GM12892 (cell line): ENCODE measurements around the gene TSPEAR.
"Not testable (repeated sequence)": the region's sequence is repeated elsewhere in the genome, so short reads cannot be mapped to it uniquely, and the experiment has no call there.

Experiments
- DNase-seq: peaks from one replicate; pipeline ENCODE4 v3.0.0; 2011; ENCODE audit not compliant: insufficient read length
- FAIRE-seq: peaks from 2 replicates; lab custom pipeline; 2011; peaks lifted over from hg19 to GRCh38; lab: Jason Lieb, UNC
- POLR2A ChIP-seq: IDR thresholded peaks from 2 replicates; pipeline ENCODE4 v1.6.1; 2011; ENCODE audit warnings: low read depth, low read length, control low read depth
- POLR2AphosphoS5 ChIP-seq: IDR thresholded peaks from 2 replicates; pipeline ENCODE4 v1.6.1; 2011; ENCODE audit warnings: low read depth, low read length, control low read depth
- TAF1 ChIP-seq: IDR thresholded peaks from 2 replicates; pipeline ENCODE4 v1.6.1; 2011; ENCODE audit warnings: low read depth, mild to moderate bottlenecking, control low read depth, low read length, borderline replicate concordance

Gene TSPEAR

GRCh38 chr21:44486302-44486701, 225.1 kb downstream of the TSPEAR start:
- FAIRE-seq (no peak), DNase-seq (no peak)

GRCh38 chr21:44485796-44486195, 225.6 kb downstream of the TSPEAR start:
- FAIRE-seq = no peak
- no peak for DNase-seq
- TF ChIP-seq POLR2AphosphoS5 = no peak
- TF ChIP-seq POLR2A = no peak
- TF ChIP-seq TAF1 = no peak

More at GRCh38 chr21:44486302-44486701, 225.1 kb downstream of the TSPEAR start:
- TF ChIP-seq POLR2AphosphoS5 (no peak), POLR2A (no peak), TAF1 (no peak)

- DNase-seq (no peak), FAIRE-seq (no peak)
- TF ChIP-seq TAF1 (no peak), POLR2A (no peak), POLR2AphosphoS5 (no peak)
Observed at GRCh38 chr21:44485254-44485793, 226.0 kb downstream of the TSPEAR start.

GRCh38 chr21:44484498-44485253, 226.7 kb downstream of the TSPEAR start:
- TF ChIP-seq POLR2AphosphoS5 (no peak), TAF1 (no peak), POLR2A (no peak)
- DNase-seq (no peak), FAIRE-seq (no peak)

- FAIRE-seq = no peak
- no peak for TF ChIP-seq TAF1
Observed at GRCh38 chr21:44483288-44484237, 227.8 kb downstream of the TSPEAR start.

GRCh38 chr21:44482581-44483287, 228.6 kb downstream of the TSPEAR start:
- TF ChIP-seq POLR2AphosphoS5 = no peak
- TF ChIP-seq TAF1 = no peak
- TF ChIP-seq POLR2A = no peak
- FAIRE-seq = no peak
- DNase-seq = no peak

More at GRCh38 chr21:44483288-44484237, 227.8 kb downstream of the TSPEAR start:
- no peak for DNase-seq

GRCh38 chr21:44480200-44481053, 230.9 kb downstream of the TSPEAR start:
- FAIRE-seq = no peak

GRCh38 chr21:44479556-44480199, 231.7 kb downstream of the TSPEAR start:
- FAIRE-seq, DNase-seq: not testable (repeated sequence)

More at GRCh38 chr21:44480200-44481053, 230.9 kb downstream of the TSPEAR start:
- no peak for DNase-seq
- TF ChIP-seq TAF1 = no peak
- TF ChIP-seq POLR2A = no peak
- TF ChIP-seq POLR2AphosphoS5 = no peak

GRCh38 chr21:44478801-44479167, 232.6 kb downstream of the TSPEAR start:
- DNase-seq (no peak), FAIRE-seq (no peak)
- TF ChIP-seq TAF1 (no peak), POLR2A (no peak), POLR2AphosphoS5 (no peak)

GRCh38 chr21:44478124-44478800, 233.1 kb downstream of the TSPEAR start:
- TF ChIP-seq POLR2AphosphoS5 = no peak
- no peak for TF ChIP-seq TAF1
- TF ChIP-seq POLR2A = no peak
- DNase-seq (no peak), FAIRE-seq (no peak)
